SU-DHL-6 (cell line): ENCODE results near the gene KIAA0825.

ENCODE experiments used
- CTCF ChIP-seq: fragments of 200-600 bp; sonication (generic); IDR thresholded peaks from one replicate; pipeline ENCODE4 v1.5.1; 2017; ENCODE audit warnings: antibody characterized with exemption, mild to moderate bottlenecking, low read length, moderate library complexity; ENCODE audit not compliant: insufficient read depth, poor library complexity, severe bottlenecking
- EZH2phosphoT487 ChIP-seq: fragments of 200-600 bp; sonication (generic), shearing (Covaris generic); conservative IDR thresholded peaks from 2 replicates; pipeline ENCODE4 v1.6.1; 2018; ENCODE audit warnings: mild to moderate bottlenecking, antibody characterized with exemption, low read length, moderate library complexity, mixed read lengths

- TF ChIP-seq CTCF, result no peak
- no peak for TF ChIP-seq EZH2phosphoT487
These were observed 289.3 kb downstream of the KIAA0825 start for GRCh38 chr5:94329115-94329514.
